ENCODE results near the gene CCDC180.

The CCDC180 gene

DNA sequence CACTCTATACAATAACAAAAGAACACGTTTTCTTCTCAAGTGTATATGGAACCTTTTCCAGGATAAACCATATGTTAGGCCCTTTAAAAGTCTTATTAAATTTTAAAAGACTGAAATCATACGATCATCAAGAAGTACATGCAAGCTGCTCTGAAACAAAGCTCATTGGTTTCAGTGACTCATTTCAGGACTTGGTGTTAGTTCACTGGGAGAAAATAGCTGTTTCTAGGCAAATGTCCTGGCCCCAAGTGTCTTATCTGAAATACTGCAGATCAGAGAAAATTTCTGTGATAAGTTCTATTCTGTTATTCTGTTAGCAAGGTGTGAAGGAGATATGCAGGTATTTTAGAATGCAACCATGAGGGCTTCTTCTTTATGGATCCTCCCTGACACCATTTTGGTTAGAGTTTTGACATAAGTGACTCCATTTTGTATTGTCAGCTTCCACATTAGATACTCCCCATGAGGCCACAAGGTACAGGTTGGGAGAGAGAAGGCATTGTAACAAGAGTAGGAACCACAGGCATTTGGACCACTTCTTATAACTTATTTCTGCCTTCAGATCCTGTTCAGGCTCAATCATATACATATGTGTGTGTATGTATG lies 7.5 kb upstream of the CCDC180 start:
- H4K20me1 ChIP-seq (ENCODE audit: insufficient read depth, low read length), result no peaks in the 10 kb centered on the region
- H3K9me2 ChIP-seq (ENCODE audit: low read depth, low read length), result no peaks in the 10 kb centered on the region
- no peaks in the 10 kb centered on the region for H3K4me1 ChIP-seq (ENCODE audit: insufficient read depth, low read length, severe bottlenecking)
- H3K4me3 ChIP-seq (ENCODE audit: low read depth, low read length, poor library complexity, severe bottlenecking), result no peak overlapping the region
- H3K9me3 ChIP-seq (ENCODE audit: low read length), result 0 out of 2 replicates have a peak, but pooled peaks cover 2% of the 10 kb centered on the region
- H3F3A ChIP-seq (ENCODE audit: insufficient read depth, low read length), result no peaks in the 10 kb centered on the region
- no peaks in the 10 kb centered on the region for H3K27me3 ChIP-seq (ENCODE audit: insufficient read depth, low read length)
- no peak overlapping the region for H3K9ac ChIP-seq (ENCODE audit: low read length)
- no peak overlapping the region for H3K27ac ChIP-seq (ENCODE audit: low read depth, low read length, poor library complexity, severe bottlenecking)
- no peak for TF ChIP-seq EZH2 (IDR thresholded peaks at IDR 0.05; ENCODE audit: borderline replicate concordance, low read length)
- no peak overlapping the region for H3K4me2 ChIP-seq (ENCODE audit: low read length)
- H2AFZ ChIP-seq (ENCODE audit: low read length), result no peak overlapping the region
- H3K79me2 ChIP-seq (ENCODE audit: insufficient read depth, low read length), result no peaks in the 10 kb centered on the region
- H3K36me3 ChIP-seq (ENCODE audit: insufficient read depth, low read length), result no peaks in the 10 kb centered on the region

DNA sequence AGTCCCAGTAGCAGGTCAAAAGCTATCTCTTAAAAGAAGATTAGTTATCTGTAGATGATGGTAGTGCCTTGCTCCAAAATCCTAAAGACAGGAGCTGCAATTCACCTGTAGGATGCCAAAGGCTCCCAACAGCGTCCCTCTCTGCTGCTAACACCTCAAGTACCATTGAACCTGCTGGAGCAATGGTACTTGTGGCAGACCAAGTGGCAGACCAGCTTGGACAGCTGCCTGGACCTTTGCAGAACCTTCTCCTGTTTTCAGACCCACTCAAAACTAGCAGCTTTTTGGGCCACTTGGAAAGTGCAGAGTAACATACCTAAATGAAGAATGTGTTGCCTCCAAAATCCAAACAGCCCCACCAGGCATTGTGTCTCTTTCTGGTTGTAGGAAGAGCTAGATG lies 6.9 kb upstream of the CCDC180 start:
- H3K4me2 ChIP-seq (ENCODE audit: low read length), result no peak overlapping the region
- no peaks in the 10 kb centered on the region for H3K27me3 ChIP-seq (ENCODE audit: insufficient read depth, low read length)
- no peak for TF ChIP-seq EZH2 (IDR thresholded peaks at IDR 0.05; ENCODE audit: borderline replicate concordance, low read length)
- TF ChIP-seq, protein P1, sequence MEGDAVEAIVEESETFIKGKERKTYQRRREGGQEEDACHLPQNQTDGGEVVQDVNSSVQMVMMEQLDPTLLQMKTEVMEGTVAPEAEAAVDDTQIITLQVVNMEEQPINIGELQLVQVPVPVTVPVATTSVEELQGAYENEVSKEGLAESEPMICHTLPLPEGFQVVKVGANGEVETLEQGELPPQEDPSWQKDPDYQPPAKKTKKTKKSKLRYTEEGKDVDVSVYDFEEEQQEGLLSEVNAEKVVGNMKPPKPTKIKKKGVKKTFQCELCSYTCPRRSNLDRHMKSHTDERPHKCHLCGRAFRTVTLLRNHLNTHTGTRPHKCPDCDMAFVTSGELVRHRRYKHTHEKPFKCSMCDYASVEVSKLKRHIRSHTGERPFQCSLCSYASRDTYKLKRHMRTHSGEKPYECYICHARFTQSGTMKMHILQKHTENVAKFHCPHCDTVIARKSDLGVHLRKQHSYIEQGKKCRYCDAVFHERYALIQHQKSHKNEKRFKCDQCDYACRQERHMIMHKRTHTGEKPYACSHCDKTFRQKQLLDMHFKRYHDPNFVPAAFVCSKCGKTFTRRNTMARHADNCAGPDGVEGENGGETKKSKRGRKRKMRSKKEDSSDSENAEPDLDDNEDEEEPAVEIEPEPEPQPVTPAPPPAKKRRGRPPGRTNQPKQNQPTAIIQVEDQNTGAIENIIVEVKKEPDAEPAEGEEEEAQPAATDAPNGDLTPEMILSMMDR (IDR thresholded peaks at IDR 0.05; ENCODE audit: low read length), result no peak
- no peak overlapping the region for H3K4me3 ChIP-seq (ENCODE audit: low read depth, low read length, poor library complexity, severe bottlenecking)
- no peak overlapping the region for H3K9ac ChIP-seq (ENCODE audit: low read length)
- H3K79me2 ChIP-seq (ENCODE audit: insufficient read depth, low read length), result no peaks in the 10 kb centered on the region
- 0 out of 2 replicates have a peak, but pooled peaks cover 2% of the 10 kb centered on the region for H3K9me3 ChIP-seq (ENCODE audit: low read length)
- no peaks in the 10 kb centered on the region for H4K20me1 ChIP-seq (ENCODE audit: insufficient read depth, low read length)
- no peaks in the 10 kb centered on the region for H3K36me3 ChIP-seq (ENCODE audit: insufficient read depth, low read length)
- no peaks in the 10 kb centered on the region for H3K4me1 ChIP-seq (ENCODE audit: insufficient read depth, low read length, severe bottlenecking)
- H2AFZ ChIP-seq (ENCODE audit: low read length), result no peak overlapping the region
- H3K27ac ChIP-seq (ENCODE audit: low read depth, low read length, poor library complexity, severe bottlenecking), result no peak overlapping the region
- H3K9me2 ChIP-seq (ENCODE audit: low read depth, low read length), result no peaks in the 10 kb centered on the region
- no peaks in the 10 kb centered on the region for H3F3A ChIP-seq (ENCODE audit: insufficient read depth, low read length)

DNA sequence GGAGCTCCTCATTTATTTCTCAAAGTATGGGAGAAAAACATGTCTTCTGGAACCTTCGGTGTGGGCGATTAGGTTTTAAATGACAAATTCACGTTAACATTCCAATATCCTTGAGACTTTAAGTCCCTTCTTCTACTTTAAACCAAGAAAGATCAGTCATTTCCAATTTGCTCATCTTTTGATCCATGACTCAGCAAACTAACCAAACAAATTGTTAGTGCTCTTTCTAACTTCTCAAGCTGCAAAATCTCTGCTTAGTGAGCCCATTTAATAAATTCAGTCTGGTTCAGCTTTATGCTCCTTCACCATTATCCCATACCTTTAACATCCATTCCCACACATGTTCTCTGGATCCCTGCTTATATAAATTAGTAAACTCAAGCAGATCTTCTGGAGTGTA lies 5.5 kb upstream of the CCDC180 start:
- H4K20me1 ChIP-seq (ENCODE audit: insufficient read depth, low read length), result no peaks in the 10 kb centered on the region
- H2AFZ ChIP-seq (ENCODE audit: low read length), result no peak overlapping the region
- no peak overlapping the region for H3K9ac ChIP-seq (ENCODE audit: low read length)
- H3K4me2 ChIP-seq (ENCODE audit: low read length), result no peak overlapping the region
- no peaks in the 10 kb centered on the region for H3K27me3 ChIP-seq (ENCODE audit: insufficient read depth, low read length)
- no peaks in the 10 kb centered on the region for H3K9me2 ChIP-seq (ENCODE audit: low read depth, low read length)
- no peaks in the 10 kb centered on the region for H3F3A ChIP-seq (ENCODE audit: insufficient read depth, low read length)
- no peaks in the 10 kb centered on the region for H3K79me2 ChIP-seq (ENCODE audit: insufficient read depth, low read length)
- no peak overlapping the region for H3K27ac ChIP-seq (ENCODE audit: low read depth, low read length, poor library complexity, severe bottlenecking)
- no peak overlapping the region for H3K4me3 ChIP-seq (ENCODE audit: low read depth, low read length, poor library complexity, severe bottlenecking)
- H3K4me1 ChIP-seq (ENCODE audit: insufficient read depth, low read length, severe bottlenecking), result no peaks in the 10 kb centered on the region
- H3K9me3 ChIP-seq (ENCODE audit: low read length), result 0 out of 2 replicates have a peak, but pooled peaks cover 2% of the 10 kb centered on the region
- TF ChIP-seq EZH2 (IDR thresholded peaks at IDR 0.05; ENCODE audit: borderline replicate concordance, low read length), result no peak
- TF ChIP-seq, protein P1 (IDR thresholded peaks at IDR 0.05; ENCODE audit: low read length), result no peak
- no peaks in the 10 kb centered on the region for H3K36me3 ChIP-seq (ENCODE audit: insufficient read depth, low read length)

DNA sequence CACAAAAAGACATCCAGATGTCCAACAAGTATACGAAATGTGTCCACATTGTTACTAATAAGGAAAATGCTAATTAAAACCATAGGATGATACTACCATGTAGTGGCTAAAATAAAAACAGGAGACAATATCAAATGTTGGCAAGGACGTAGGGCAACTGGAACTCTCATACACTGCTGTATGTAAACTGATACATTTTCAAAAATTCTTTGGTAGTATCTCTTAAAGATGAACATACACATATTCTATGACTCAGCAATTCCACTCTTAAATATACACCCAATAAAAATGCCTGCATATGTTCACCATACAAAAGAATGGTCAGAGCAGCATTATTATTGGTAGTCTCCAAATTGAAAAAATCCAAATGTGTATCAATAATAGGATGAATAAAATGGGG lies 2.9 kb upstream of the CCDC180 start:
- H3K9me3 ChIP-seq (ENCODE audit: low read length), result 0 out of 2 replicates have a peak, but pooled peaks cover 2% of the 10 kb centered on the region
- H3K27ac ChIP-seq (ENCODE audit: low read depth, low read length, poor library complexity, severe bottlenecking), result no peak overlapping the region
- H3F3A ChIP-seq (ENCODE audit: insufficient read depth, low read length), result no peaks in the 10 kb centered on the region
- no peaks in the 10 kb centered on the region for H3K79me2 ChIP-seq (ENCODE audit: insufficient read depth, low read length)
- H3K9ac ChIP-seq (ENCODE audit: low read length), result no peak overlapping the region
- H3K4me2 ChIP-seq (ENCODE audit: low read length), result no peak overlapping the region
- no peaks in the 10 kb centered on the region for H3K4me1 ChIP-seq (ENCODE audit: insufficient read depth, low read length, severe bottlenecking)
- H4K20me1 ChIP-seq (ENCODE audit: insufficient read depth, low read length), result no peaks in the 10 kb centered on the region
- no peaks in the 10 kb centered on the region for H3K9me2 ChIP-seq (ENCODE audit: low read depth, low read length)
- H2AFZ ChIP-seq (ENCODE audit: low read length), result no peak overlapping the region
- no peak overlapping the region for H3K4me3 ChIP-seq (ENCODE audit: low read depth, low read length, poor library complexity, severe bottlenecking)
- no peaks in the 10 kb centered on the region for H3K36me3 ChIP-seq (ENCODE audit: insufficient read depth, low read length)
- TF ChIP-seq, protein P1 (IDR thresholded peaks at IDR 0.05; ENCODE audit: low read length), result no peak
- no peak for TF ChIP-seq EZH2 (IDR thresholded peaks at IDR 0.05; ENCODE audit: borderline replicate concordance, low read length)
- no peaks in the 10 kb centered on the region for H3K27me3 ChIP-seq (ENCODE audit: insufficient read depth, low read length)

Data from OCI-LY1 (cell line).